GM21737 (cell line): Measurements from ENCODE around the gene FTSJ1.

Source experiments
- ATAC-seq: cut with Tn5 transposase; IDR thresholded peaks from one replicate; pipeline ENCODE4 v1.9.1; 2021; ENCODE audit warnings: mild to moderate bottlenecking, moderate library complexity; ENCODE audit not compliant: unreplicated experiment

FTSJ1 gene

DNA sequence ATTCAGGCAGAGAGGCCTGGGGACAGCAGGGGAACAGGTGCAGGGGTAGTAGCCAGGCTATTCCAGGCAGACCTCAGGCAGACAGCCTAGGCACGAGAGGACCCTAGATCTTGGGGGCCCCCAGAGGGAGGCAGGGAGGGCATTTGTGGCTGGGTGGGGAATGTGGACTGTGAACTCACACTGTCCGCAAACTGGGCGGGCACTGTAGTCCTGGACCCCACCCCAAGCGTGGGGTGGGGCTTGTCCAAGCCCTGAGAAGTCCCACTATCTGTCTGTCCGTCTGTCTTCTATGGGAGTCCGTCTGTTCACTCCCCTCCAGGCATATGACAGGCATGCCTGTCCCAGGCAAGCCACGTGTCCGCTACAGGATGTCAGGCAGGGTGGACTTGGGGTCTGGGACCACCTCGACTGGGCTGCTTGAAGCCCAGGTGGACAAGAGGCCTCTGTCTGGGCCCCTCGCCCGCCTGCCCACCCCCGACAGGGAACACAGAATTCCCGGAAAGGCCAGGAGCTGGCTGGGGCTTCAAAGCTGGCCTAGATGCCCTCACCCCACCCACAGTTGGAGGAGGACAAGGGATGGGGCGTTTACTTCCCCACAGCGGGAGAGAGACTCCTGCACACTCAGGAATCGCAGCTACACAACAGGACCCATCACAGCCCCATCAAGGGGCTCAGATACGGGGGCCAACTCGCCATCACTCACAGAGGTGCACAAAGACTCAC is 5.7 kb upstream of the FTSJ1 start, which contains the start of gene SLC38A5:
Gene SLC38A5 (minus strand): TSS at position 151 of the 723 bp plus-strand sequence. CDS start 2,336 bp downstream, outside the sequence.
- ATAC-seq: no peak

- no peak for ATAC-seq
Observed at GRCh38 chrX:48470833-48471118, 5.2 kb upstream of the FTSJ1 start.

GRCh38 chrX:48471504-48471903 is 4.5 kb upstream of the FTSJ1 start:
- no peak for ATAC-seq

- no peak for ATAC-seq
Observed at GRCh38 chrX:48472225-48472624, 3.8 kb upstream of the FTSJ1 start.

- no peak for ATAC-seq
Observed at GRCh38 chrX:48472851-48473703, 2.9 kb upstream of the FTSJ1 start.

DNA sequence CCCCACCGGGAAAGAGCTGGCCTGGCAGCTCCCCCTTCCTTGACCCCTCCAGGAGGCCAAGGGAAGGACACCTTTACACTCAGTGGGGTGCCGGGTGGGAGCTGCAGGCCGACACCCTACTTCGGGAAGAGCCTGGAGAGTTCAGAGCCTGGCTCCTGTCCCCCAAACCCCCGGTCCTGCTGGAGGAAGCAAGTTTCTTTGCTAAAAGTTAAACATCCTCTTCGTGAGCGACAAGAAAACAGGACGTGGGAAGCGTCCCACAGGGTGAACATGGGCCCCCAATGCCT is 2.4 kb upstream of the FTSJ1 start:
- no peak for ATAC-seq

GRCh38 chrX:48474127-48474526 is 1.9 kb upstream of the FTSJ1 start:
- ATAC-seq: no peak

GRCh38 chrX:48474581-48474980 is 1.4 kb upstream of the FTSJ1 start:
- no peak for ATAC-seq

- no peak for ATAC-seq
Observed at GRCh38 chrX:48475296-48475695, 703 bp upstream of the FTSJ1 start.

DNA sequence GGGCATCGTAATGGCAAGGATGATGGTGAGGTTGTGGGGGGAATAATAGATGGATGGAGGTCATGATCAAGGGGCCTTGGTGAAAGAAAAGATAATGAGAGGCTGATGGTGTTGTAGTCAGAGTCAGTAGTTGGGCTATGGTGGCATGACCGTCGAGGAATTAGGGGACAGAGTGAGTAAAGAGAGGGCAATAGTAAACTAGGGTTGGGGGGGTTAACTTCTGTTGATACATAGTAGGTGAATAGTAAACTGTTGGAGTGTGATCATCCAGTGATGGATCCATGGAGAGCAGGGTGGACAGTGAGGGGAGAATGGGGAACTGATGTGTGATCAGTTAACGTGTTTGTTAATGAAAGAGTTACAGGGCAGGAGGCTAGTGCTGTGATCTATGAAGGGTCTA is 920 bp downstream of the FTSJ1 start:
- no peak for ATAC-seq

DNA sequence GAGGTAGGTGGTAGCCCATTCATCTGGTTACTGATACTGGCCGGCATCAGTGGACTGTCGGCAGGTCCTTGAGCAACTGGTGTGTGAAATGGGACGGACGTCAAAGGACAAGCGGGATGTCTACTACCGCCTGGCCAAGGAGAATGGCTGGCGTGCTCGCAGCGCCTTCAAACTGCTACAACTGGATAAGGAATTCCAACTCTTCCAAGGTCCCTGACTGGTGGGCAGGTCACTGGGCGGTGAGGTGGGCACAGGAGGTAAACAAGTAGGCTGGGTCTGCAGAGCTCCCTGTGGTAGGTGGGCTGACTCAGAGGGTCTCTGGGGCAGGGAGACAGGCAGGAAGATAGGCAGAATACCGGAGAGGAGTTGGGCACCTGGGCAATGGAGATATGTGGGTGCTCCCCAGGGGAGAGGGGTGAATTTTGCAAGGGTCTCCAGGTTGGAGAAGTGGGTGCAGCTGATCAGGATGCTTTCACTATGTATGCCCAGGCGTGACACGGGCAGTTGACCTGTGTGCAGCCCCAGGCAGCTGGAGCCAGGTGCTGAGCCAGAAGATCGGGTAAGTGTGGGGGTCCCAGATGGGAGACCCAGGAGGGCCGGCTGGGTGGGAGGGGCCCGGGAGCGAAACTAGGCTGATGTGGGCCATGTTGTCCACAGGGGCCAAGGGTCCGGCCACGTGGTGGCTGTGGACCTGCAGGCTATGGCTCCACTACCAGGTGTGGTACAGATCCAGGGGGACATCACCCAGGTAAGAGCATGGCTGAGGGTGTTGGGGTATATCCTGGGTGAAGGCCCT is 2.2 kb downstream of the FTSJ1 start:
- no peak for ATAC-seq

DNA sequence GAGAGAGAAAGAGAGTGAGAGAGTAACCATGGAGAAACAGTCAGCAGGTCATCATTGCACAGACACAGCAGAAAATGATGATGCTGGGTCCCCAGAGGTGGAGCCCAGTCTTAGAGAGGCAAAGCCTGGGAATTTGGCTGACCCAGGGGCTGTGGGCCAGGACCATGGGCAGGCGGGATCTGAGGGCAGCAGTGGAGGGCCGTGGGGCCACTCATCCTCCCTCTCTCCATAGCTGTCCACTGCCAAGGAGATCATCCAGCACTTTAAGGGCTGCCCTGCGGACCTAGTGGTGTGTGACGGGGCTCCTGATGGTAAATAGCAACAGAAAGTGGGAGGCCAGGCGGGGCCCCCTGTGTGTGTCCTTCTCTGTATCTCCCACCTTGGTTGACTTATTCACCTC is 2.8 kb downstream of the FTSJ1 start:
- no peak for ATAC-seq

DNA sequence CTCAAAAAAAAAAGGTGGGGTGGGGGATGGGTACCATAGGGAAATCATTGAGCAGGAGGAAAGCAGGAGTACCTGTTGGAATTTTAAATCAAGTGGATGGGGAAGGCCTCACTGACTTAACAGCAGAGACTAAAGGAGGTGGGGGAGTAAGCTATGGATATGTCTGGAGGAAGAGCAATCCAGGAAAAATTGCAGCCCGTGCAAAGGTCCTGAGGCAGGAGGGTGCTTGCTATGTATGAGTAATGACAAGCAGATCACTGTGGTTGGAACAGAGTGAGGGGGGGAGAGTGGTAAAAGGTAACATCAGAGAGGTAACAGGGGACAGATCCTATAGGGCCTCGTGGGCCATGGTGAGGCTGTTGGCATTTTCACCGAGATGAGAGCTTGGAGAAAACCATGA is 4.1 kb downstream of the FTSJ1 start:
- no peak for ATAC-seq

DNA sequence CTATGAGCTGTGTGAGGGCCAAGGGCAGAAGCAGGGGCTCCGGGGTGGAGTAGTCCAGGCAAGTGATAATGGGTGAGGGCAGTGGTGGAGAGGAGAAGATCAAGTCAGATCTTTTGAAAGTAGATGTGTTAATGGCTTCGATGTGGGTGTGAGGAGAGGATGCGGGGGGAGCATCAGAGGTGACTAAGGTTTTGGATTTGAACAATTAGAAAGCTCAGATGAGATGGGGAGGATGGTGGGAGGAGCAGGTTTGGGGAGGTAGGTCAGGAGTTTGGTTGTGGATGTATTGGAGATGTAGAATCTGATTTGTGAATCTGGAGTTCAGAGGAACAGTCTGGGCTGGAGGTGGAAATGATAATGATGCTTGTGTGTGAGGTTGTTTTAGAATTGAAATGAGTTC is 4.6 kb downstream of the FTSJ1 start:
- no peak for ATAC-seq

DNA sequence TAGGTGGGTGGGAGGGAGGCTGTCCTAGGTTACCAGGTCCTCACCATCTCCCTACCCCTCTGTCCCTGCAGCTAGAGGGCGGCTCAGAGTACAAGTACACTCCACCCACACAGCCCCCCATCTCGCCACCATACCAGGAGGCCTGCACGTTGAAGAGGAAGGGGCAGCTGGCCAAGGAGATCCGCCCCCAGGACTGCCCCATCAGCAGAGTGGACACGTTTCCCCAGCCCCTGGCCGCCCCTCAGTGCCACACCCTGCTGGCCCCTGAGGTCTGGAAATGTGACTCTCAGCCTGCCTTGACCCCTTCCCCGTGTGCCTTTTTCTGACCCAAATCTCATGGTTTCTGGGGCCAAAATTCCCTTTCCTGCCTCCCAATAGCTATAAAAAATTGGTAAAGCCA is 6.5 kb downstream of the FTSJ1 start:
- no peak for ATAC-seq

DNA sequence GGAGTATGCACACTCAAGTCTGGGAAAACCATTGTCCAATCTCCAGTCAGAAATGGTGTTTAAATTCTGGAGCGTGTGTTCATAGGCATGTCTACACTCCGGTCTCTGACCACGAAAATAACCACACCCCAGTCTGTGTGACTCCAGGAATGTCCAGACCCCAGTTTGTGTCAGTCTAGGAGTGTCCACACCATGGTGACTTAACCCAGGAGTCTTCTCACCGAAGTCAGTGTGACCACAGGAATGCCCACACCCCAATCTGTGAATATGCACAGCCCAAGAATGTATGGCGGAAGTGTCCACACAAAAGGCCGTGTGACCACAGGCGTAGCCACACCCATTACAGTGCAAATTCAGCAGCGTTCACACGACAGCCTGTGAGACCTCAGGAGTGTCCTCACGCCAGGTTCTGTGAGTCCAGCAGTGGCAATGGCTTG is 11.4 kb downstream of the FTSJ1 start:
- no peak for ATAC-seq

- no peak for ATAC-seq
Observed at GRCh38 chrX:48488034-48488433, 12.0 kb downstream of the FTSJ1 start.

DNA sequence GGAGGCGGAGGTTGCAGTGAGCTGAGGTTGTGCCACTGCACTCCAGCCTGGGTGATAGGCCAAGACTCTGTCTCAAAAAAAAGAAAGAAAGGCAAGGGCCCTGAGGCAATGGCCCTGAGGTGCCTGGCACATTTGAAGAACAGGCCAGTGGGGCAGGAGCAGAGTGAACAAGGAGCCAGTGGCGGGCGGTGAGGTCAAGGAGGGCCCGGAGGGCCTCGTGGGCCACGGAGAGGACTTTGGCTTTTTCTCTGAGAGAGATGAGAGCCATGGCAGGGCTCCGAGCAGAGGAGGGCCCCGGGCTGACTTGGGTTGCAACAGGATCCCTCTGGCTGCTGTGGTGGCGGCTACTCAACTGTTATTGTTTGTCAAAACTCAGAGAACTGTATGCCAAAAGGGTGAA is 13.3 kb downstream of the FTSJ1 start:
- ATAC-seq: no peak

DNA sequence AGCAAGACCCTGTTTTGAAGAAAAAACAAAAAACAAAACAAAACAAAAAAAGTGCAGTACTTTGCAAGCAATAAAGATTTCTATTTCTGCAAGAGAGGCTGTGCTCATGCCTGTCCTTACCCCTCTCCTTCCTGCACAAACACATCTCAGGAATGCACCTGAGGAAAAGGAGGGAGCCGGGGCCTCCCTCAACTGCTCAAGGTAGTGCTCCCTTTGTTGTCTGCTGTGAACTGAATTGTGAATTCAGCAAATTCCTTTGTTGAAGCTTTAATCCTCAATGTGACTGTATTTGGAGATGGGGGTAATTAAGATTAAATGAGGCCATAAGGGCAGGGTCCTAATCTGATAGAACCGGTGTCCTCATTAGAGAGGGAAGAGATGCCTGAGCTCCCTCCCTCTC is 13.9 kb downstream of the FTSJ1 start:
- no peak for ATAC-seq

DNA sequence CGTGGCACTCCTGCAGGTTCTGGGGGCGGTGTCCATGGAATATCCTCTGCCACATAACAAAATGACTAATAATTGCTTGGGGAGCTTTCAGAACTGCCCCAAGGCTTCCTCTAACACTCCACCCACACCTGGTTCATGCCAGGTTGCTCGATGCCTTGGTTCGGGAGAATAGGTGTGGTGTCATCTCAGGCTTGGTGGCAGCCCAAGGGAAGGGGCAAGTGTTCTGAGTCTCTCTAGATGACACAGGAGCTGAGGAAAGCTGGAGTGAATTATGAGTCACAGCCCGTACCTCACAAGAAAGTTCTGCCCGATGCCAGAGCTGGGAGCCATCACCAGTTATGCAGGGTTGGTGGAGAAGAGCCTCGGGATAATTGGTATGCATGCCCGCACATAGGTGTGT is 14.7 kb downstream of the FTSJ1 start:
- ATAC-seq: no peak

DNA sequence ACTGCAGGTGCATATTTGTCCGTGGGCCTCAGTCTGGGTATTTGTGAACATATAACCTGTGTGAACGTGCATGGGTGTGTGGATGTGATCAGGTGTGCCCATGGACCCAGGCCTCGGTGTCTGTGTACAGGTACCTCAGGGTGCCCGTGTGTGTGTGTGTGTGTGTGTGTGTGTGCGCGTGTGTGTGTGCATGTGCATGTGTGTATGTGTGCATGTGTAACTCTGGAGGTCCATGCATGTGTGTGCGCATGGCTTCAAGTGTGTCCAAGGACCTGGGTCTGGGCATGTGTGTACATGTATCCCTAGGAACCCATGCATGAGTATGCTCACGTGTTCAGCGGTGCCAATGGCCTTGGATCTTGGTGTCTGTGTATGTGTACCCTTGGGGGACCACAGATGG is 15.8 kb downstream of the FTSJ1 start:
- no peak for ATAC-seq
